ENCODE measurements around the gene HLF.

DNA sequence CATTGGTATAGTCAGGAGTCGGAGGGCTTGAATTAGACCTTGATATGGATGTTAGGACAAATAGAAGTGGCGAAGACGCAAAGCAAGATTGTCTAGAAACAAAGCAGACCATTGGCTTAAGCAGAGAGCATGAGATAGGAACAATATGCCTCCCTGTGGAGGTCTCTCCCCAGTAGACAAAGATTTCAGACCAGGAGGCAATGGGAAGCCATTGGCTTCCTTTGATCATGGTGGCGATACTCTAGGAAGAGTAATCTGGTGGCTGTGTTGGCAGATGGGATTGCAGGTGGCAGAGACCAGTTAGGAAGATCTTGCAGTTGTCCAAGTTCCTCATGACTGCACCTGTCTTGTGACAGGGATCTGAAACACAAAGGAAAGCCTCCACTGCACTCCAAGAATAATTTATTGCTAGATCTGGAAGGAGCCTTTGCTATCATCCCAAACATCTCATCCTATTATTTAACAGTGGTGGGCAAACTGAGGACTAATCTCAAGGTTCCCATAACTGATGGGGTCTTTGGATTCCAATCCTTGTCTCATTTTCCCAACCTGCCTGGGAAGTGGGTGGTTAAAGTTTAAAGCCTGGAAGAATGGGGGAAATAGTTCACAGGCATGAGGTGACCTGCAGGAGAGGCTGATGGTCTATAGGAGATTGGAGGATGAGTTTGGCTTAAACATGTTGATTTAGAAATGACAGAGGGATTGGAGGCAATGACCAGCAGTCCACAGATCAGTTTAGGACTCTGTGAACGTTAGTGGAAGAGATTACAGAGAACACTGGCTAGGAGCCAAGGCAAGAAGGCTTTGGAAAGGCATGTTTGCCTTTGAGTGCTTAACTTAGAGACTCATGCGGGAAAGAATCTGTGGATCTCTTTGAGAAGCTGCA lies 37.0 kb downstream of the HLF start:
- TF ChIP-seq, protein P1, sequence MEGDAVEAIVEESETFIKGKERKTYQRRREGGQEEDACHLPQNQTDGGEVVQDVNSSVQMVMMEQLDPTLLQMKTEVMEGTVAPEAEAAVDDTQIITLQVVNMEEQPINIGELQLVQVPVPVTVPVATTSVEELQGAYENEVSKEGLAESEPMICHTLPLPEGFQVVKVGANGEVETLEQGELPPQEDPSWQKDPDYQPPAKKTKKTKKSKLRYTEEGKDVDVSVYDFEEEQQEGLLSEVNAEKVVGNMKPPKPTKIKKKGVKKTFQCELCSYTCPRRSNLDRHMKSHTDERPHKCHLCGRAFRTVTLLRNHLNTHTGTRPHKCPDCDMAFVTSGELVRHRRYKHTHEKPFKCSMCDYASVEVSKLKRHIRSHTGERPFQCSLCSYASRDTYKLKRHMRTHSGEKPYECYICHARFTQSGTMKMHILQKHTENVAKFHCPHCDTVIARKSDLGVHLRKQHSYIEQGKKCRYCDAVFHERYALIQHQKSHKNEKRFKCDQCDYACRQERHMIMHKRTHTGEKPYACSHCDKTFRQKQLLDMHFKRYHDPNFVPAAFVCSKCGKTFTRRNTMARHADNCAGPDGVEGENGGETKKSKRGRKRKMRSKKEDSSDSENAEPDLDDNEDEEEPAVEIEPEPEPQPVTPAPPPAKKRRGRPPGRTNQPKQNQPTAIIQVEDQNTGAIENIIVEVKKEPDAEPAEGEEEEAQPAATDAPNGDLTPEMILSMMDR (IDR thresholded peaks at IDR 0.05) = no peak
- no peak for TF ChIP-seq POLR2A (IDR thresholded peaks at IDR 0.05)

Measured in stomach (tissue), 4 donors.